ENCODE measurements around the gene GID8. TPM values are rescaled to one million over a fixed set of nuclear protein-coding genes. Genes with fewer than 3 reads are reported as not detected.
A peak's percentile ranks its signal among the peaks of the same experiment; 100 is the strongest.

Gene GID8
- total RNA-seq, 2 experiments from 2014 or later: 39.2 to 42.2 TPM

GRCh38 chr20:62918147-62918546 is 19.8 kb upstream of the GID8 start:
- Mint-ChIP-seq H3K27ac (peak overlapping the region; percentile 90), H3K4me3 (peak overlapping the region; percentile 72), H3K9me3 (no peaks in the 10 kb centered on the region), H3K36me3 (ENCODE audit: low read depth) (peaks cover 23% of the 10 kb centered on the region), H3K4me1 (ENCODE audit: low read depth) (peaks cover 86% of the 10 kb centered on the region), H3K27me3 (no peaks in the 10 kb centered on the region)
- ChIA-PET CTCF (interaction anchor here (0.8 to 8.6 kb wide), 9 partner anchors 9 to 91 kb away, joined by 3 to 113 read pairs (median 7); partner anchors contain the start of genes DIDO1 and GID8), POLR2A (interaction anchor here (0.6 to 17.8 kb wide), 9 partner anchors 9 to 1712 kb away, joined by 3 to 243 read pairs (median 20); partner anchors contain the start of genes DIDO1 and GID8)
- ATAC-seq (peak; percentile 62), DNase-seq (peak; percentile 88)
- intact Hi-C loops (cut with micrococcal nuclease): no loop called here
- TF ChIP-seq CTCF (IDR thresholded peaks at IDR 0.05): no peak

DNA sequence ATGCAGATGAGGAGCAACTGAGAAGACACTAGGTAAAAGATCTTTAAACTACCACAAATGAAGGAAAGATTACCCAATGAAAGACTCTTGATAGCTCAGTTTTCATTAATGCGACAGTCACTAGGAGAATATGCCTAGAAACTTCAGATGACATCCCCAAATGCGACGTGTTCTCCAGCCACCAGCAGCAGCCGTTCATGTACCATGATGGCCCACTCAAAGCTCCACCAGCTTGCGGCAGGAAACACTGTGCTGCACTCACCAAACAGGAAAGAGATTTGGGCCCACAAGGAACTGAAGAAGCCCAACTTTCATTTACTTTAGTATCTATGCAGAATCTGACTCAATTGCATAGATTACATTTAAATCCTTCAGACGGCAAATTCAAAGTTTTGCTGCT is 19.1 kb upstream of the GID8 start:
- Mint-ChIP-seq H3K36me3 (ENCODE audit: low read depth) (peaks cover 20% of the 10 kb centered on the region), H3K4me1 (ENCODE audit: low read depth) (peaks cover 85% of the 10 kb centered on the region), H3K27ac (peak overlapping the region; percentile 90), H3K4me3 (peak overlapping the region; percentile 72), H3K27me3 (no peaks in the 10 kb centered on the region), H3K9me3 (no peaks in the 10 kb centered on the region)
- ChIA-PET CTCF (interaction anchor here (0.8 to 8.6 kb wide), 7 partner anchors 9 to 90 kb away, joined by 3 to 113 read pairs (median 13); partner anchors contain the start of genes DIDO1 and GID8), POLR2A (interaction anchor here (0.6 to 17.8 kb wide), 8 partner anchors 8 to 61 kb away, joined by 4 to 243 read pairs (median 20); partner anchors contain the start of genes DIDO1 and GID8)
- intact Hi-C loops (cut with micrococcal nuclease): no loop called here
- DNase-seq (peak; percentile 83), ATAC-seq (peak; percentile 43)
- no peak for TF ChIP-seq CTCF (IDR thresholded peaks at IDR 0.05)

DNA sequence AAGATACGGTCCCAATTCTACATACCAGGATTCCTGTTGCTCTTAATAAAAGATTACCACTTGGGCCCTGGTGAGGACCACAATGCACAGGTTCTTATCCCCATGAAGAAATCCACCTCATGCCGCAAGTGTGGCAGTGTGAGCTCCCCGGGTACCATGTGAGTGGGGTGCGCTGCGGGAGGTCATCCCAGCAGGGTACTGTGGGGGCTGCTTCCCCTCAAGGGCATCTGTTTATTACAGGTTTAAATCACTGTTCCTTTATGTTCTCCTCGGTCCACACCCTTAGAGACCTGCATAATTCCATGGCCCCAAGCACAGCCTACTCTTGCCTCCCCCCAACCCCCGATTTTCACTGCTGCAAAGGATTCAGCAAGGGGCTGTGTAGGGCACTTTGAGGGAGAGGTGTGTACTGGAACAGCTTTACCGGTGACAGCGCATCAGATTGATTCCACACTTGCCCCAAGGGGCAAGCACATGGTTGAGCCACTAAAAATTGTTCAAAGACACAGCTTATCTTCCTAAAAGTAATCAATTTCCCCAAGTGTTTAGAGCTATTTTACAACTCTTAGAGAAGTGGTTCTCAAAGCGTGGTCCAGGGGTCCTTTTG is 17.8 kb upstream of the GID8 start:
- ATAC-seq: no peak
- H3K36me3 Mint-ChIP-seq (ENCODE audit: low read depth): peaks cover 28% of the 10 kb centered on the region
- no peak for TF ChIP-seq CTCF (IDR thresholded peaks at IDR 0.05)
- no peak for DNase-seq
- POLR2A ChIA-PET: interaction anchor here (0.6 to 17.8 kb wide), 9 partner anchors 10 to 59 kb away, joined by 3 to 243 read pairs (median 6); partner anchors contain the start of genes GID8 and TCFL5
- CTCF ChIA-PET: interaction anchor here (1.1 to 7.6 kb wide), 9 partner anchors 8 to 34 kb away, joined by 3 to 104 read pairs (median 6); partner anchors contain the start of gene GID8
- no peaks in the 10 kb centered on the region for H3K9me3 Mint-ChIP-seq
- peaks cover 84% of the 10 kb centered on the region for H3K4me1 Mint-ChIP-seq (ENCODE audit: low read depth)
- intact Hi-C loops (cut with micrococcal nuclease): no loop called here
- peak overlapping the region; percentile 90 for H3K27ac Mint-ChIP-seq
- peak overlapping the region; percentile 72 for H3K4me3 Mint-ChIP-seq
- H3K27me3 Mint-ChIP-seq: no peaks in the 10 kb centered on the region

- intact Hi-C loops (cut with micrococcal nuclease): no loop called here
- Mint-ChIP-seq H3K27me3 (no peaks in the 10 kb centered on the region), H3K36me3 (ENCODE audit: low read depth) (peaks cover 33% of the 10 kb centered on the region), H3K4me3 (peak overlapping the region; percentile 15), H3K4me1 (ENCODE audit: low read depth) (peaks cover 74% of the 10 kb centered on the region), H3K27ac (peak overlapping the region; percentile 90), H3K9me3 (no peaks in the 10 kb centered on the region)
- ATAC-seq: peak; percentile 70
- TF ChIP-seq CTCF (IDR thresholded peaks at IDR 0.05): peak; percentile 71
- CTCF ChIA-PET: interaction anchor here (0.9 to 7.6 kb wide), 10 partner anchors 9 to 33 kb away, joined by 3 to 104 read pairs (median 6); partner anchors contain the start of gene GID8
- DNase-seq: peak; percentile 89
- POLR2A ChIA-PET: interaction anchor here (0.6 to 17.8 kb wide), 8 partner anchors 9 to 60 kb away, joined by 3 to 243 read pairs (median 8); partner anchors contain the start of genes GID8 and TCFL5
Measured at GRCh38 chr20:62921119-62921687, 16.7 kb upstream of the GID8 start.
